ENCODE measurements around the gene CCDC33.

DNA sequence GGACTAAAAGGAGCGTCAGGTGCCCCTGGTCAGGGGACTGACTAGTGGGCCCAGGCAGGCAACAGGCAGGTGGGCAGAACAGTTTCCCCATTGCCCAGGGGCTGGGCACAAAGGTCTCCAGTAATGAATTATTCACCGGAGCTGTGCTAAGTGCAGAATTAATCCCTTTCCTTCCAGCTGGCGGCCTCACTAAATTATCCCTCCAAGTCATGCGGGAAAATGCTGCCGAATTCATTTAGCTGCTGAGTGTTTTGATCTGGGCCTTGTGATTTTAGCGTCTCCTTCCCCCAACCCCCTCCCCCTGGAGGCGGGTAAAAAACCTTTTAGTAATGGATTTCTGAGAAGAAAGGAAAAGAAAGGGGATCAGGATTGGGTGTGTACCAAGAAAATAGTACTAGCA, 47.2 kb downstream of the CCDC33 start:
- TF ChIP-seq, protein P1, sequence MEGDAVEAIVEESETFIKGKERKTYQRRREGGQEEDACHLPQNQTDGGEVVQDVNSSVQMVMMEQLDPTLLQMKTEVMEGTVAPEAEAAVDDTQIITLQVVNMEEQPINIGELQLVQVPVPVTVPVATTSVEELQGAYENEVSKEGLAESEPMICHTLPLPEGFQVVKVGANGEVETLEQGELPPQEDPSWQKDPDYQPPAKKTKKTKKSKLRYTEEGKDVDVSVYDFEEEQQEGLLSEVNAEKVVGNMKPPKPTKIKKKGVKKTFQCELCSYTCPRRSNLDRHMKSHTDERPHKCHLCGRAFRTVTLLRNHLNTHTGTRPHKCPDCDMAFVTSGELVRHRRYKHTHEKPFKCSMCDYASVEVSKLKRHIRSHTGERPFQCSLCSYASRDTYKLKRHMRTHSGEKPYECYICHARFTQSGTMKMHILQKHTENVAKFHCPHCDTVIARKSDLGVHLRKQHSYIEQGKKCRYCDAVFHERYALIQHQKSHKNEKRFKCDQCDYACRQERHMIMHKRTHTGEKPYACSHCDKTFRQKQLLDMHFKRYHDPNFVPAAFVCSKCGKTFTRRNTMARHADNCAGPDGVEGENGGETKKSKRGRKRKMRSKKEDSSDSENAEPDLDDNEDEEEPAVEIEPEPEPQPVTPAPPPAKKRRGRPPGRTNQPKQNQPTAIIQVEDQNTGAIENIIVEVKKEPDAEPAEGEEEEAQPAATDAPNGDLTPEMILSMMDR (IDR thresholded peaks at IDR 0.05 in 8 of 11, conservative IDR thresholded peaks at IDR 0.05 in 3 of 11): no peak
- no peak for TF ChIP-seq POLR2AphosphoS5 (IDR thresholded peaks at IDR 0.05)

Measured in spleen (tissue), 7 donors.